HepG2 (cell line): ENCODE results near the gene EPN2. TPM values are rescaled to one million over a fixed set of nuclear protein-coding genes. Genes with fewer than 3 reads are reported as not detected.

Source experiments
- CBX5 ChIP-seq: sonication (generic); formaldehyde crosslinking; IDR thresholded peaks from 2 replicates; pipeline ENCODE4 v1.4.0; 2020; ENCODE audit warnings: missing genetic modification reagents, borderline replicate concordance
- CENPX ChIP-seq: sonication (generic); formaldehyde crosslinking; IDR thresholded peaks from 2 replicates; pipeline ENCODE4 v1.9.0; 2021; ENCODE audit warnings: mild to moderate bottlenecking, missing genetic modification reagents, moderate library complexity
- KAT7 ChIP-seq: IDR thresholded peaks from 2 replicates; pipeline ENCODE4 v1.6.1; 2018; ENCODE audit warnings: borderline replicate concordance, missing compliant biosample characterization
- KDM5B ChIP-seq: sonication (generic); formaldehyde crosslinking; IDR thresholded peaks from 2 replicates; pipeline ENCODE4 v1.4.0; 2020; ENCODE audit warnings: missing genetic modification reagents, mild to moderate bottlenecking, borderline replicate concordance
- NFE2L1 ChIP-seq: sonication (generic); formaldehyde crosslinking; IDR thresholded peaks from 2 replicates; pipeline ENCODE4 v1.4.0; 2020; ENCODE audit warnings: missing genetic modification reagents, mild to moderate bottlenecking, borderline replicate concordance
- NR2F1 ChIP-seq, 2 experiments: fragments of 450-650 bp in 1 of 2; formaldehyde crosslinking in 1 of 2; IDR thresholded peaks; 2 replicates each; pipeline versions ENCODE4 v1.5.0 to v1.6.1; 2016 to 2020; ENCODE audit warnings: mild to moderate bottlenecking in 1 of 2, missing compliant biosample characterization in 1 of 2, missing genetic modification reagents in 1 of 2, moderate library complexity in 1 of 2
- PCBP1 ChIP-seq: fragments of 200-400 bp; formaldehyde crosslinking; IDR thresholded peaks from 2 replicates; pipeline ENCODE4 v1.6.1; 2017; ENCODE audit warnings: mild to moderate bottlenecking, low read depth, low read length, borderline replicate concordance
- SMC3 ChIP-seq: IDR thresholded peaks from 2 replicates; pipeline ENCODE4 v1.6.1; 2011; ENCODE audit warnings: low read length, improper control_type of control experiment
- THYN1 ChIP-seq: sonication (generic); formaldehyde crosslinking; IDR thresholded peaks from 2 replicates; pipeline ENCODE4 v1.8.1; 2023; ENCODE audit warnings: low read depth, mild to moderate bottlenecking, moderate library complexity, missing genetic modification reagents, borderline replicate concordance
- ZNF224 ChIP-seq: sonication (generic); formaldehyde crosslinking; IDR thresholded peaks from 2 replicates; pipeline ENCODE4 v1.5.0; 2020; ENCODE audit warnings: mild to moderate bottlenecking, missing genetic modification reagents
- ZNF768 ChIP-seq: sonication (generic); formaldehyde crosslinking; IDR thresholded peaks from 2 replicates; pipeline ENCODE4 v1.4.0; 2020; ENCODE audit warnings: missing genetic modification reagents
- polyA plus RNA-seq, 8 experiments: library from polyadenylated mRNA; depleted of rRNA in 3 of 8; stranded (reverse) in 7 of 8; unstranded in 1 of 8; fragments of >200 nt; fragmentation: Illumina TruSeq in 4 of 8; extraction: Trizol in 4 of 8; gene quantifications; 2 replicates each; pipeline versions ENCODE4 v1.2.1 to v1.2.3, GENCODE V29; 2011 to 2016; ENCODE audit warnings: low read depth in 4 of 8, missing spikeins in 1 of 8, mixed read lengths in 1 of 8; ENCODE audit not compliant: insufficient read depth in 1 of 8
- total RNA-seq, 5 experiments: library from RNA; depleted of rRNA; stranded (reverse); fragments of >200 nt; fragmentation: Illumina TruSeq; extraction: Trizol; gene quantifications; 2 replicates each; pipeline ENCODE4 v1.2.3, GENCODE V29; 2016; ENCODE audit warnings: low read depth in 1 of 5
- TF ChIP-seq, protein P1 (sequence below): IDR thresholded peaks from 2 replicates; pipeline ENCODE4 v1.6.1; 2016; ENCODE audit warnings: mild to moderate bottlenecking
- TF ChIP-seq, protein P2 (sequence below): sonication (generic); formaldehyde crosslinking; IDR thresholded peaks from 2 replicates; pipeline ENCODE4 v1.4.0; 2020; ENCODE audit warnings: missing genetic modification reagents
- TF ChIP-seq, protein P3 (sequence below): sonication (generic); formaldehyde crosslinking; IDR thresholded peaks from 2 replicates; pipeline ENCODE4 v1.5.0; 2020; ENCODE audit warnings: mild to moderate bottlenecking, missing genetic modification reagents, borderline replicate concordance
- TF ChIP-seq, protein P4 (sequence below): sonication (generic); formaldehyde crosslinking; IDR thresholded peaks from 2 replicates; pipeline ENCODE4 v1.5.0; 2020; ENCODE audit warnings: mild to moderate bottlenecking, missing genetic modification reagents
- TF ChIP-seq, protein P5 (sequence below): sonication (generic); formaldehyde crosslinking; IDR thresholded peaks from 2 replicates; pipeline ENCODE4 v1.8.0; 2022; ENCODE audit warnings: missing genetic modification reagents, mild to moderate bottlenecking, moderate library complexity, borderline replicate concordance

EPN2 gene
- total and polyA plus RNA-seq, 2 of the 13 experiments (the other 11 are each of a cell fraction or from before 2014, with no cell fraction given): 7.8 to 19.2 TPM

DNA sequence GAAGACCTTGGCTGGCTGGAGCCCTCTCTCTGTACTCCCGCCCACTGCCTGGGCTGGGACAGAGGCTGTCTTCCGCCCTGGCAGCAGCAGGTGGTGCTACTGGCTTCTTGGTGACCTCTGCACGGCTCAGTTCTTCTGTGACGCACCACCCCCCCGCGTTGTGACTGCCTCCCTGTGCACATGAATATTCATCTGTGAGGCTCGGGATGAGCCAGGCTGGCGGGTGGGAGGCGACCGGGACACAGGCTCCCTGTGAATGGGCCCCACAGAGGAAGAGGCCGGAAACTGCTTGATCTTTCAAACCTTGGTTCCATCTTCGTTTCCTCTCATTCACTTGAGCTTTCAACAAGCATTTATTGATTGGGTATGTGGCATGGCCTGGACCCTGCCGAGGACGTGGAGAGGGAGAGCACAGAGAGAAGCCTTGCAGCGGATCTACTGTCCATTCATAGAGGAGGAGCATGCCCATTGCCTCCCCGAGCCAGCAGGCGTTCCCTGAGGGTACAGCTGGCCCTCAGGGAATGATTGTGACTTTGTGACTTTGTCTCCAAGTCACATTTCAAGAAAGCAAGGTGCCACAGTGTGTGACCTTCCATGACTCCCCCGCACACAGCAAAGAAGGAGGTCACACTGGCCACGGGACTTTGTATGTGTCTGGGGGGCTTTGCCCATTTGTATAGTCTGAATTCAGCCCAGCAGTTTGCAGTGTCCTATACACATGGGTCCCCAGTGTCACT lies 80.4 kb downstream of the EPN2 start (continued):
- TF ChIP-seq, protein P1, sequence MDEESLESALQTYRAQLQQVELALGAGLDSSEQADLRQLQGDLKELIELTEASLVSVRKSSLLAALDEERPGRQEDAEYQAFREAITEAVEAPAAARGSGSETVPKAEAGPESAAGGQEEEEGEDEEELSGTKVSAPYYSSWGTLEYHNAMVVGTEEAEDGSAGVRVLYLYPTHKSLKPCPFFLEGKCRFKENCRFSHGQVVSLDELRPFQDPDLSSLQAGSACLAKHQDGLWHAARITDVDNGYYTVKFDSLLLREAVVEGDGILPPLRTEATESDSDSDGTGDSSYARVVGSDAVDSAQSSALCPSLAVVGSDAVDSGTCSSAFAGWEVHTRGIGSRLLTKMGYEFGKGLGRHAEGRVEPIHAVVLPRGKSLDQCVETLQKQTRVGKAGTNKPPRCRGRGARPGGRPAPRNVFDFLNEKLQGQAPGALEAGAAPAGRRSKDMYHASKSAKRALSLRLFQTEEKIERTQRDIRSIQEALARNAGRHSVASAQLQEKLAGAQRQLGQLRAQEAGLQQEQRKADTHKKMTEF (CRISPR knock-in tag): peak; percentile 62
- TF ChIP-seq PCBP1 (no peak), SMC3 (peak; percentile 30), THYN1 (no peak), NFE2L1 (CRISPR knock-in tag) (no peak), KDM5B (CRISPR knock-in tag) (peak; percentile 15; the same call in 1 of the 2 replicates), KAT7 (CRISPR knock-in tag) (no peak), ZNF768 (peak; percentile 21; the same call in 1 of the 2 replicates), CBX5 (no peak), NR2F1 (CRISPR knock-in tag; IDR thresholded peaks at IDR 0.05) (0 out of 4 replicates have a peak, but pooled peaks of 1 of the 2 experiments have one; percentile 14), CENPX (CRISPR knock-in tag) (no peak), ZNF224 (no peak)
- TF ChIP-seq, protein P2, sequence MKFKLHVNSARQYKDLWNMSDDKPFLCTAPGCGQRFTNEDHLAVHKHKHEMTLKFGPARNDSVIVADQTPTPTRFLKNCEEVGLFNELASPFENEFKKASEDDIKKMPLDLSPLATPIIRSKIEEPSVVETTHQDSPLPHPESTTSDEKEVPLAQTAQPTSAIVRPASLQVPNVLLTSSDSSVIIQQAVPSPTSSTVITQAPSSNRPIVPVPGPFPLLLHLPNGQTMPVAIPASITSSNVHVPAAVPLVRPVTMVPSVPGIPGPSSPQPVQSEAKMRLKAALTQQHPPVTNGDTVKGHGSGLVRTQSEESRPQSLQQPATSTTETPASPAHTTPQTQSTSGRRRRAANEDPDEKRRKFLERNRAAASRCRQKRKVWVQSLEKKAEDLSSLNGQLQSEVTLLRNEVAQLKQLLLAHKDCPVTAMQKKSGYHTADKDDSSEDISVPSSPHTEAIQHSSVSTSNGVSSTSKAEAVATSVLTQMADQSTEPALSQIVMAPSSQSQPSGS (CRISPR knock-in tag): peak; percentile 44; the same call in 1 of the 2 replicates
- TF ChIP-seq, protein P3, sequence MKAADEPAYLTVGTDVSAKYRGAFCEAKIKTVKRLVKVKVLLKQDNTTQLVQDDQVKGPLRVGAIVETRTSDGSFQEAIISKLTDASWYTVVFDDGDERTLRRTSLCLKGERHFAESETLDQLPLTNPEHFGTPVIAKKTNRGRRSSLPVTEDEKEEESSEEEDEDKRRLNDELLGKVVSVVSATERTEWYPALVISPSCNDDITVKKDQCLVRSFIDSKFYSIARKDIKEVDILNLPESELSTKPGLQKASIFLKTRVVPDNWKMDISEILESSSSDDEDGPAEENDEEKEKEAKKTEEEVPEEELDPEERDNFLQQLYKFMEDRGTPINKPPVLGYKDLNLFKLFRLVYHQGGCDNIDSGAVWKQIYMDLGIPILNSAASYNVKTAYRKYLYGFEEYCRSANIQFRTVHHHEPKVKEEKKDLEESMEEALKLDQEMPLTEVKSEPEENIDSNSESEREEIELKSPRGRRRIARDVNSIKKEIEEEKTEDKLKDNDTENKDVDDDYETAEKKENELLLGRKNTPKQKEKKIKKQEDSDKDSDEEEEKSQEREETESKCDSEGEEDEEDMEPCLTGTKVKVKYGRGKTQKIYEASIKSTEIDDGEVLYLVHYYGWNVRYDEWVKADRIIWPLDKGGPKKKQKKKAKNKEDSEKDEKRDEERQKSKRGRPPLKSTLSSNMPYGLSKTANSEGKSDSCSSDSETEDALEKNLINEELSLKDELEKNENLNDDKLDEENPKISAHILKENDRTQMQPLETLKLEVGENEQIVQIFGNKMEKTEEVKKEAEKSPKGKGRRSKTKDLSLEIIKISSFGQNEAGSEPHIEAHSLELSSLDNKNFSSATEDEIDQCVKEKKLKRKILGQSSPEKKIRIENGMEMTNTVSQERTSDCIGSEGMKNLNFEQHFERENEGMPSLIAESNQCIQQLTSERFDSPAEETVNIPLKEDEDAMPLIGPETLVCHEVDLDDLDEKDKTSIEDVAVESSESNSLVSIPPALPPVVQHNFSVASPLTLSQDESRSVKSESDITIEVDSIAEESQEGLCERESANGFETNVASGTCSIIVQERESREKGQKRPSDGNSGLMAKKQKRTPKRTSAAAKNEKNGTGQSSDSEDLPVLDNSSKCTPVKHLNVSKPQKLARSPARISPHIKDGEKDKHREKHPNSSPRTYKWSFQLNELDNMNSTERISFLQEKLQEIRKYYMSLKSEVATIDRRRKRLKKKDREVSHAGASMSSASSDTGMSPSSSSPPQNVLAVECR (CRISPR knock-in tag): peak; percentile 65; the same call in 1 of the 2 replicates
- TF ChIP-seq, protein P4, sequence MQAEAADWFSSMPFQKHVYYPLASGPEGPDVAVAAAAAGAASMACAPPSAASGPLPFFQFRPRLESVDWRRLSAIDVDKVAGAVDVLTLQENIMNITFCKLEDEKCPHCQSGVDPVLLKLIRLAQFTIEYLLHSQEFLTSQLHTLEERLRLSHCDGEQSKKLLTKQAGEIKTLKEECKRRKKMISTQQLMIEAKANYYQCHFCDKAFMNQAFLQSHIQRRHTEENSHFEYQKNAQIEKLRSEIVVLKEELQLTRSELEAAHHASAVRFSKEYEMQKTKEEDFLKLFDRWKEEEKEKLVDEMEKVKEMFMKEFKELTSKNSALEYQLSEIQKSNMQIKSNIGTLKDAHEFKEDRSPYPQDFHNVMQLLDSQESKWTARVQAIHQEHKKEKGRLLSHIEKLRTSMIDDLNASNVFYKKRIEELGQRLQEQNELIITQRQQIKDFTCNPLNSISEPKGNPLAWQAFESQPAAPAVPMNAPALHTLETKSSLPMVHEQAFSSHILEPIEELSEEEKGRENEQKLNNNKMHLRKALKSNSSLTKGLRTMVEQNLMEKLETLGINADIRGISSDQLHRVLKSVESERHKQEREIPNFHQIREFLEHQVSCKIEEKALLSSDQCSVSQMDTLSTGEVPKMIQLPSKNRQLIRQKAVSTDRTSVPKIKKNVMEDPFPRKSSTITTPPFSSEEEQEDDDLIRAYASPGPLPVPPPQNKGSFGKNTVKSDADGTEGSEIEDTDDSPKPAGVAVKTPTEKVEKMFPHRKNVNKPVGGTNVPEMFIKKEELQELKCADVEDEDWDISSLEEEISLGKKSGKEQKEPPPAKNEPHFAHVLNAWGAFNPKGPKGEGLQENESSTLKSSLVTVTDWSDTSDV (CRISPR knock-in tag): no peak
- TF ChIP-seq, protein P5, sequence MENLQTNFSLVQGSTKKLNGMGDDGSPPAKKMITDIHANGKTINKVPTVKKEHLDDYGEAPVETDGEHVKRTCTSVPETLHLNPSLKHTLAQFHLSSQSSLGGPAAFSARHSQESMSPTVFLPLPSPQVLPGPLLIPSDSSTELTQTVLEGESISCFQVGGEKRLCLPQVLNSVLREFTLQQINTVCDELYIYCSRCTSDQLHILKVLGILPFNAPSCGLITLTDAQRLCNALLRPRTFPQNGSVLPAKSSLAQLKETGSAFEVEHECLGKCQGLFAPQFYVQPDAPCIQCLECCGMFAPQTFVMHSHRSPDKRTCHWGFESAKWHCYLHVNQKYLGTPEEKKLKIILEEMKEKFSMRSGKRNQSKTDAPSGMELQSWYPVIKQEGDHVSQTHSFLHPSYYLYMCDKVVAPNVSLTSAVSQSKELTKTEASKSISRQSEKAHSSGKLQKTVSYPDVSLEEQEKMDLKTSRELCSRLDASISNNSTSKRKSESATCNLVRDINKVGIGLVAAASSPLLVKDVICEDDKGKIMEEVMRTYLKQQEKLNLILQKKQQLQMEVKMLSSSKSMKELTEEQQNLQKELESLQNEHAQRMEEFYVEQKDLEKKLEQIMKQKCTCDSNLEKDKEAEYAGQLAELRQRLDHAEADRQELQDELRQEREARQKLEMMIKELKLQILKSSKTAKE (CRISPR knock-in tag): no peak
